SK-N-SH (cell line): ENCODE measurements around the gene ERC2. TPM values are rescaled to one million over a fixed set of nuclear protein-coding genes. Genes with fewer than 3 reads are reported as not detected.

Source experiments
- CTCF ChIA-PET: fragments of 300-600, 350-600 bp; formaldehyde crosslinking; extraction: SDS; loops from one replicate; lab custom pipeline; 2021; lab: Yijun Ruan, JAX
- POLR2A ChIA-PET: fragments of 350-600 bp; sonication (Branson Sonifier 250); formaldehyde crosslinking; extraction: SDS; loops from one replicate; lab custom pipeline; 2020; ENCODE audit warnings: antibody characterized with exemption, inconsistent platforms; lab: Yijun Ruan, JAX
- DNase-seq: peaks from one replicate; pipeline ENCODE4 v3.0.0; 2012
- H2AFZ ChIP-seq: fragments of 200-600 bp; sonication (generic); 2 replicates; pipeline ENCODE4 v1.8.1; 2016; ENCODE audit warnings: antibody characterized with exemption, mild to moderate bottlenecking, low read depth
- H3F3A ChIP-seq: fragments of 200-600 bp; sonication (generic); replicated peaks from 2 replicates; pipeline ENCODE3; 2016; ENCODE audit warnings: antibody characterized with exemption, mild to moderate bottlenecking; ENCODE audit not compliant: insufficient read depth
- H3K27ac ChIP-seq, 2 experiments: fragments of 200-500 bp in 1 of 2; fragments of 200-600 bp in 1 of 2; sonication (Bioruptor generic) in 1 of 2; sonication (generic), shearing (Covaris generic) in 1 of 2; 2 replicates each; pipeline versions ENCODE4 v1.5.1 to v1.6.1; 2014 to 2016; ENCODE audit warnings: low read depth in 2 of 2, inconsistent platforms in 1 of 2, low read length in 1 of 2, mild to moderate bottlenecking in 1 of 2, mixed read lengths in 1 of 2
- H3K27me3 ChIP-seq: fragments of 200-600 bp; sonication (generic), shearing (Covaris generic); 2 replicates; pipeline ENCODE4 v1.6.1; 2016; ENCODE audit warnings: mixed run types; ENCODE audit not compliant: insufficient read depth
- H3K36me3 ChIP-seq, 2 experiments: fragments of 200-500 bp in 1 of 2; fragments of 200-600 bp in 1 of 2; sonication (Bioruptor generic) in 1 of 2; sonication (generic) in 1 of 2; replicated peaks in 1 of 2; 2 replicates each; pipeline versions ENCODE3 to v1.5.1; 2014 to 2016; ENCODE audit warnings: low read length in 1 of 2, mild to moderate bottlenecking in 1 of 2; ENCODE audit not compliant: insufficient read depth in 2 of 2, control insufficient read depth in 1 of 2
- H3K4me1 ChIP-seq, 2 experiments: fragments of 200-500 bp in 1 of 2; fragments of 200-600 bp in 1 of 2; sonication (Bioruptor generic) in 1 of 2; sonication (generic), shearing (Covaris generic) in 1 of 2; 2 replicates each; pipeline versions ENCODE4 v1.5.1 to v1.6.1; 2014 to 2016; ENCODE audit warnings: low read depth in 1 of 2, low read length in 1 of 2, mixed run types in 1 of 2; ENCODE audit not compliant: insufficient read depth in 2 of 2, control insufficient read depth in 1 of 2
- H3K4me2 ChIP-seq: fragments of 200-600 bp; sonication (generic), shearing (Covaris generic); 2 replicates; pipeline ENCODE4 v1.6.1; 2017; ENCODE audit warnings: mixed run types
- H3K4me3 ChIP-seq, 2 experiments: fragments of 200-500 bp in 1 of 2; fragments of 200-600 bp in 1 of 2; sonication (Bioruptor generic) in 1 of 2; sonication (generic), shearing (Covaris generic) in 1 of 2; 2 replicates each; pipeline versions ENCODE4 v1.5.1 to v1.8.1; 2014 to 2016; ENCODE audit warnings: low read depth in 2 of 2, inconsistent platforms in 1 of 2, low read length in 1 of 2, mild to moderate bottlenecking in 1 of 2, mixed read lengths in 1 of 2, moderate library complexity in 1 of 2
- H3K79me2 ChIP-seq: fragments of 200-600 bp; sonication (generic); 2 replicates; pipeline ENCODE4 v1.8.1; 2017; ENCODE audit warnings: mild to moderate bottlenecking; ENCODE audit not compliant: insufficient read depth
- H3K9ac ChIP-seq: fragments of 200-600 bp; sonication (generic); 2 replicates; pipeline ENCODE4 v1.6.1; 2017; ENCODE audit warnings: mixed run types
- H3K9me2 ChIP-seq: fragments of 200-600 bp; sonication (generic); 2 replicates; pipeline ENCODE4 v1.6.1; 2017; ENCODE audit warnings: mixed run types
- H3K9me3 ChIP-seq: fragments of 200-600 bp; sonication (generic); 2 replicates; pipeline ENCODE4 v1.6.1; 2017; ENCODE audit warnings: mixed run types, mild to moderate bottlenecking, moderate library complexity
- H4K20me1 ChIP-seq: fragments of 200-600 bp; sonication (generic); 2 replicates; pipeline ENCODE4 v1.6.1; 2017; ENCODE audit warnings: mild to moderate bottlenecking, mixed run types; ENCODE audit not compliant: insufficient read depth
- CHD2 ChIP-seq: fragments of 150-350 bp; IDR thresholded peaks from 2 replicates; pipeline ENCODE4 v1.6.1; 2018; ENCODE audit warnings: low read length; ENCODE audit not compliant: partially characterized antibody
- EP300 ChIP-seq, 2 experiments: IDR thresholded peaks; 2 replicates each; pipeline versions ENCODE4 v1.4.0 to v1.6.1; 2012; ENCODE audit warnings: borderline replicate concordance in 1 of 2, low read depth in 1 of 2, low read length in 1 of 2
- EZH2phosphoT487 ChIP-seq: fragments of 200-600 bp; sonication (generic); IDR thresholded peaks from 2 replicates; pipeline ENCODE4 v1.6.1; 2017; ENCODE audit warnings: low read depth, mixed run types, mild to moderate bottlenecking, antibody characterized with exemption, moderate library complexity, borderline replicate concordance
- FOSL2 ChIP-seq: IDR thresholded peaks from 2 replicates; pipeline ENCODE4 v1.4.0; 2012; ENCODE audit warnings: low read depth, mild to moderate bottlenecking, moderate library complexity, borderline replicate concordance
- GATA2 ChIP-seq: sonication (generic); formaldehyde crosslinking; IDR thresholded peaks from 2 replicates; pipeline ENCODE4 v1.5.0; 2020; ENCODE audit warnings: mild to moderate bottlenecking, missing genetic modification reagents
- JUND ChIP-seq: IDR thresholded peaks from 2 replicates; pipeline ENCODE4 v1.4.0; 2012
- MAX ChIP-seq: IDR thresholded peaks from 2 replicates; pipeline ENCODE4 v1.4.0; 2012; ENCODE audit warnings: low read depth
- MEF2A ChIP-seq: IDR thresholded peaks from 2 replicates; pipeline ENCODE4 v1.4.0; 2012; ENCODE audit warnings: low read depth, borderline replicate concordance
- MXI1 ChIP-seq: IDR thresholded peaks from 2 replicates; pipeline ENCODE4 v1.6.1; 2012; ENCODE audit warnings: mild to moderate bottlenecking, low read depth, low read length, improper control_type of control experiment
- NRF1 ChIP-seq: IDR thresholded peaks from 2 replicates; pipeline ENCODE4 v1.6.1; 2012; ENCODE audit warnings: low read depth, mild to moderate bottlenecking, low read length
- POLR2AphosphoS5 ChIP-seq: IDR thresholded peaks from 2 replicates; pipeline ENCODE4 v1.6.1; 2012; ENCODE audit warnings: low read depth, low read length
- RAD21 ChIP-seq: IDR thresholded peaks from 2 replicates; pipeline ENCODE4 v1.6.1; 2012; ENCODE audit warnings: mild to moderate bottlenecking, low read length
- RFX5 ChIP-seq: IDR thresholded peaks from 2 replicates; pipeline ENCODE4 v1.6.1; 2012; ENCODE audit warnings: mild to moderate bottlenecking, improper control_type of control experiment, low read length
- RXRA ChIP-seq: IDR thresholded peaks from 2 replicates; pipeline ENCODE4 v1.4.0; 2012; ENCODE audit warnings: low read depth, mild to moderate bottlenecking, borderline replicate concordance
- SIN3A ChIP-seq: IDR thresholded peaks from 2 replicates; pipeline ENCODE4 v1.6.1; 2012; ENCODE audit warnings: low read depth, mild to moderate bottlenecking, low read length, moderate library complexity, borderline replicate concordance
- SMC3 ChIP-seq: IDR thresholded peaks from 2 replicates; pipeline ENCODE4 v1.6.1; 2012; ENCODE audit warnings: low read depth, low read length, improper control_type of control experiment
- TAF1 ChIP-seq: IDR thresholded peaks from 2 replicates; pipeline ENCODE4 v1.6.1; 2012; ENCODE audit warnings: low read depth, mild to moderate bottlenecking, low read length, moderate library complexity, borderline replicate concordance
- TEAD4 ChIP-seq: IDR thresholded peaks from 2 replicates; pipeline ENCODE4 v1.4.0; 2012; ENCODE audit warnings: mild to moderate bottlenecking, borderline replicate concordance; ENCODE audit not compliant: insufficient read depth
- WGBS: methylation state at CpG from one replicate; pipeline ENCODE4 v1.1.6; 2017; ENCODE audit warnings: low lambda C conversion rate; 5-methylcytosine and 5-hydroxymethylcytosine counted together
- polyA plus RNA-seq, 3 experiments: library from polyadenylated mRNA; depleted of rRNA; stranded (reverse); fragments of >200 nt; gene quantifications; 2 replicates each; pipeline ENCODE4 v1.2.3, GENCODE V29; 2012
- TF ChIP-seq, protein P1 (sequence below): IDR thresholded peaks from 2 replicates; pipeline ENCODE4 v1.4.0; 2012; ENCODE audit warnings: low read depth, borderline replicate concordance
- TF ChIP-seq, protein P2 (sequence below): IDR thresholded peaks from 2 replicates; pipeline ENCODE4; 2012
- TF ChIP-seq, protein P3 (sequence below): fragments of 150-350 bp; IDR thresholded peaks from 2 replicates; pipeline ENCODE4 v1.6.1; 2017; ENCODE audit warnings: antibody characterized with exemption, low read length, low read depth, borderline replicate concordance
- TF ChIP-seq, protein P4 (sequence below): fragments of 150-350 bp; IDR thresholded peaks from 2 replicates; pipeline ENCODE4 v1.6.1; 2016; ENCODE audit warnings: mild to moderate bottlenecking, low read depth, low read length

Gene ERC2
- polyA plus RNA-seq, 1 of the 3 experiments (the other 2 are of a cell fraction): 1.6 TPM

- H3K27me3 ChIP-seq: no peaks in the 10 kb centered on the region
- H3K4me3 ChIP-seq: no peak overlapping the region
- no peak overlapping the region for H2AFZ ChIP-seq
- CTCF ChIA-PET: no interaction called here
- DNase-seq: no peak
- 41% methylated on average over 2 of the region's 3 CpGs for WGBS
- H3K9me3 ChIP-seq: no peaks in the 10 kb centered on the region
- no peak overlapping the region for H3K4me2 ChIP-seq
- H3K4me1 ChIP-seq: no peaks in the 10 kb centered on the region
- POLR2A ChIA-PET: no interaction called here
- H3K9ac ChIP-seq: no peak overlapping the region
- H3K27ac ChIP-seq: no peak overlapping the region
- no peaks in the 10 kb centered on the region for H4K20me1 ChIP-seq
- H3K36me3 ChIP-seq: no peaks in the 10 kb centered on the region
- H3K9me2 ChIP-seq: no peaks in the 10 kb centered on the region
- H3K79me2 ChIP-seq: no peaks in the 10 kb centered on the region
- TF ChIP-seq RAD21: no peak
- no peak for TF ChIP-seq EZH2phosphoT487
- no peak for TF ChIP-seq FOSL2
- TF ChIP-seq NRF1: no peak
- no peak for TF ChIP-seq MAX
- no peak for TF ChIP-seq SMC3
- TF ChIP-seq POLR2AphosphoS5: no peak
- TF ChIP-seq, protein P1, sequence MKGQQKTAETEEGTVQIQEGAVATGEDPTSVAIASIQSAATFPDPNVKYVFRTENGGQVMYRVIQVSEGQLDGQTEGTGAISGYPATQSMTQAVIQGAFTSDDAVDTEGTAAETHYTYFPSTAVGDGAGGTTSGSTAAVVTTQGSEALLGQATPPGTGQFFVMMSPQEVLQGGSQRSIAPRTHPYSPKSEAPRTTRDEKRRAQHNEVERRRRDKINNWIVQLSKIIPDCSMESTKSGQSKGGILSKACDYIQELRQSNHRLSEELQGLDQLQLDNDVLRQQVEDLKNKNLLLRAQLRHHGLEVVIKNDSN: no peak
- no peak for TF ChIP-seq RFX5
- no peak for TF ChIP-seq MXI1
- TF ChIP-seq TAF1: no peak
- no peak for TF ChIP-seq MEF2A
- no peak for TF ChIP-seq RXRA
- TF ChIP-seq, protein P2, sequence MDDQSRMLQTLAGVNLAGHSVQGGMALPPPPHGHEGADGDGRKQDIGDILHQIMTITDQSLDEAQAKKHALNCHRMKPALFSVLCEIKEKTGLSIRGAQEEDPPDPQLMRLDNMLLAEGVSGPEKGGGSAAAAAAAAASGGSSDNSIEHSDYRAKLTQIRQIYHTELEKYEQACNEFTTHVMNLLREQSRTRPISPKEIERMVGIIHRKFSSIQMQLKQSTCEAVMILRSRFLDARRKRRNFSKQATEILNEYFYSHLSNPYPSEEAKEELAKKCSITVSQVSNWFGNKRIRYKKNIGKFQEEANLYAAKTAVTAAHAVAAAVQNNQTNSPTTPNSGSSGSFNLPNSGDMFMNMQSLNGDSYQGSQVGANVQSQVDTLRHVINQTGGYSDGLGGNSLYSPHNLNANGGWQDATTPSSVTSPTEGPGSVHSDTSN: no peak
- H3F3A ChIP-seq: no peaks in the 10 kb centered on the region
Measured at GRCh38 chr3:56297281-56297840, 170.9 kb downstream of the ERC2 start.

DNA sequence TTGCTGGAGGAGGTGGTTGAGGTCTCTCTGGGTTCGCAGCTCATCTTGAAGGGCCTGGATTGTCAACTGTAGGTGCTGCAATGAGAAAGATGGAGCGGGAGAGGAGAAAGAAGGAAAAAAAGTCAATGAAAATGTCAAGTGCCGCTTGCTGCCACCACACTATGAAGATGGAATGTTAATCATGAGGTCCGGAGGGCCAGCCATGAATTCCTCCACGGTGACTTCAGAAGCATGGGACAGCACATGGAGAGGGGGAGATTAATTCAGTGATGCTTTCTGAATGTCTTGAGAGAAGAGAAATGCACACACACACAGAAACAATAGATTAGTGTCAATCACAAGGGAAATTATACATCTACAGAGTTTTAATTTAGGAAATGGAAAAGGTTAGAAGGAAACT, 171.9 kb downstream of the ERC2 start:
- H3K79me2 ChIP-seq: no peaks in the 10 kb centered on the region
- no peak overlapping the region for H2AFZ ChIP-seq
- no peaks in the 10 kb centered on the region for H3K9me3 ChIP-seq
- no peak overlapping the region for H3K27ac ChIP-seq
- no peak overlapping the region for H3K4me2 ChIP-seq
- 55% methylated on average over 5 of the region's 5 CpGs for WGBS
- no peak overlapping the region for H3K4me3 ChIP-seq
- CTCF ChIA-PET: no interaction called here
- POLR2A ChIA-PET: no interaction called here
- H3K4me1 ChIP-seq: no peaks in the 10 kb centered on the region
- TF ChIP-seq, protein P3, sequence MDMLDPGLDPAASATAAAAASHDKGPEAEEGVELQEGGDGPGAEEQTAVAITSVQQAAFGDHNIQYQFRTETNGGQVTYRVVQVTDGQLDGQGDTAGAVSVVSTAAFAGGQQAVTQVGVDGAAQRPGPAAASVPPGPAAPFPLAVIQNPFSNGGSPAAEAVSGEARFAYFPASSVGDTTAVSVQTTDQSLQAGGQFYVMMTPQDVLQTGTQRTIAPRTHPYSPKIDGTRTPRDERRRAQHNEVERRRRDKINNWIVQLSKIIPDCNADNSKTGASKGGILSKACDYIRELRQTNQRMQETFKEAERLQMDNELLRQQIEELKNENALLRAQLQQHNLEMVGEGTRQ: no peak
- TF ChIP-seq SIN3A (no peak), GATA2 (no peak), MEF2A (no peak), EP300 (IDR thresholded peaks at IDR 0.05; ENCODE audit: borderline replicate concordance in 1 of 2, low read depth in 1 of 2, low read length in 1 of 2) (no peak), TEAD4 (no peak), JUND (no peak), CHD2 (no peak)
- TF ChIP-seq, protein P4, sequence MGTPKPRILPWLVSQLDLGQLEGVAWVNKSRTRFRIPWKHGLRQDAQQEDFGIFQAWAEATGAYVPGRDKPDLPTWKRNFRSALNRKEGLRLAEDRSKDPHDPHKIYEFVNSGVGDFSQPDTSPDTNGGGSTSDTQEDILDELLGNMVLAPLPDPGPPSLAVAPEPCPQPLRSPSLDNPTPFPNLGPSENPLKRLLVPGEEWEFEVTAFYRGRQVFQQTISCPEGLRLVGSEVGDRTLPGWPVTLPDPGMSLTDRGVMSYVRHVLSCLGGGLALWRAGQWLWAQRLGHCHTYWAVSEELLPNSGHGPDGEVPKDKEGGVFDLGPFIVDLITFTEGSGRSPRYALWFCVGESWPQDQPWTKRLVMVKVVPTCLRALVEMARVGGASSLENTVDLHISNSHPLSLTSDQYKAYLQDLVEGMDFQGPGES: no peak
- H3K27me3 ChIP-seq: no peaks in the 10 kb centered on the region
- H3F3A ChIP-seq: no peaks in the 10 kb centered on the region
- H3K9me2 ChIP-seq: no peaks in the 10 kb centered on the region
- no peaks in the 10 kb centered on the region for H4K20me1 ChIP-seq
- no peak overlapping the region for H3K9ac ChIP-seq
- H3K36me3 ChIP-seq: no peaks in the 10 kb centered on the region
- DNase-seq: no peak
